Fibroblast of peridontal ligament (primary cell): ENCODE results near the gene KRT1.

ENCODE experiments used
- DNase-seq: peaks from one replicate; pipeline ENCODE4 v3.0.0-alpha.2; 2010; ENCODE audit errors: extremely low read depth

The KRT1 gene

DNA sequence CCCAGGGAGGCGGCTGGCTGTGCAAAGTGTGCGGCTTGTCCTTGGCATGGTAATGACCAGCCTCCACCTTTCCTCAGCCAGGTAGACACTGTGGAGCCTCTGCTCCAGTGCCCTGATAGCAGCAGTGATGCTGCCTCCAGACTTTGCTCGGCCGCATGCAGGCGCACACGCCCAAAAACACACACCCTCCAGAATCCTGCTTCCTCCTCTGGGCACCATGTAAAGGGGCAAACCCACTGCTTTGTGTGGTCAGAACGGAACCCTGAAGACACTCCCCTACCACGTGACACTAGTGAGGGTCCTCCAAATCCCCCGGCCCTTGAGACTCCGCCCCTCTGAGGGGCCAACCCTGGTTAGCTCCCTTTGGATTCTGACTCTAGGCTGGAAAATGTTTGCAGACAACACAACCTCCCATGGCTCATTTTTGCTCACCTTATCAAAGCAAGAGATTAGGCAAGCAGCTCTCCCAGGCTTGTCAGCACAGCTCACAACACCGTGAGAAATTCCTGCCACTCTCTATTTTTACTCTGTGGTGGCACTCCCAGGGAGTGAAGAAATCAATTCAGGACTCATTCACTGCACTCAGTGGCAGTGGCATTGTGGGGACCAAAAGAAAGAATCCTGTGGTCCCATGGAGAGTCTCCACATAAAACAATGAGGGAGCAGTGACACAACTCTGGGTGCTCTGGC, 18.6 kb upstream of the KRT1 start:
- no peak for DNase-seq

DNA sequence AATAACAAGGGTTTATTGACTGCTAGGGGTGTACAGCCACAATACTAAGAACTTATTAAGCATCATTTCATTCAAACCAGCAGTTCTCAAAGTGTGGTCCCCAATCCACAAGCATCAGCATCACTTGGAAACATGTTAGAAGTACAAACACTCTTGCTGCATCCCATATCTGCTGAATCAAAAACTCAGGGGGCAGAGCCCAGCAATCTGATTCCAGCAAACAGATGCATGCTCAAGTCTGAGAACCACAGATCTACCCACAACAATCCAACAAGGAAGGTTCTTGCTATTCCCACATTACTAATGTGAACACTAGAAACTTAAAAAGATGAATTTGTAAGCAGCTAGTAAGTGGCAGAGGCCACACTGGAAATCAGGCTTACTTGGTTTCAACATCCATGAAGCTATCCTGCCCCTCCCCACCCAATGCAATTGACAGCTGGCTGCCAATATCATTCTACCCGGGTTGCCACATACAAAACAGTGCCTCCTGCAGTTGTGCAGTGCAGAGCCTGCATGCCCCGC, 16.9 kb upstream of the KRT1 start:
- no peak for DNase-seq

DNA sequence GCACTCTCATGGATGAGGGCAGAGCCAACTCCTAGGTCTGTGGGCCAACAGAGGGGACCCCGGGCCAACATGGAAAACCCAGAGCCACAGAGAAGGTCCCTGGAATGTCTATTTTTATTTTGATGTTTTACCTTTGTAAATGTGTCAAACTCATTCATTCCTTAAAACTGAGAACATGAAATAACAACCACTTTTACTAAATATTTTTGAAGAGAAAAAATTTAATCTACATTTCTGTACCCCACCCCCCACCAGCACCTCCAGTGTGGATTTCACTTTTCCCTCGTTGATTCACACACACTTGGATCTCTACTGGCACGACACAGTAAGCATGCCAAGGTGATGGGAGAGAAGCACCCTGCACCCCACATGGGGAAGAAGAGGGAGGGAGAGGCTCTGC, 16.4 kb upstream of the KRT1 start:
- DNase-seq, result no peak

DNA sequence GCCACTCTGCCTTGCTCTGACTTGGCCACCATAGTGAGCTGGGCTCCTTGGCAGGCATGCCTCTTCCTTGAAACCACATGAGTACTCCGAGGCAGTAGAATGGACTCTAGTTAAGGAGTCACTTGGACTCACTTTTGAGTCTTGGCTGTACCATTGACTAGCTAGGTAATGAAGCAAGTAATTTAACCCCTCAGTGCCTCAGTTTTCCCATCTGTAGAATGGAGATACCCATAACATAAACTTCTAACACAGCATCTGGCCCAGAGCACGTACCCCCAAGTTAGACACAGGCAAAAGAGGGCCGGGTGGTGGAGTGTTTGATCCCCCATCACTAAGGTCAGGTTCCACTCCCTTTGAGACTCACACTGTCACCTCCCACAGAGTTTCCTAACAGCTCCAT, 14.8 kb upstream of the KRT1 start:
- no peak for DNase-seq

DNA sequence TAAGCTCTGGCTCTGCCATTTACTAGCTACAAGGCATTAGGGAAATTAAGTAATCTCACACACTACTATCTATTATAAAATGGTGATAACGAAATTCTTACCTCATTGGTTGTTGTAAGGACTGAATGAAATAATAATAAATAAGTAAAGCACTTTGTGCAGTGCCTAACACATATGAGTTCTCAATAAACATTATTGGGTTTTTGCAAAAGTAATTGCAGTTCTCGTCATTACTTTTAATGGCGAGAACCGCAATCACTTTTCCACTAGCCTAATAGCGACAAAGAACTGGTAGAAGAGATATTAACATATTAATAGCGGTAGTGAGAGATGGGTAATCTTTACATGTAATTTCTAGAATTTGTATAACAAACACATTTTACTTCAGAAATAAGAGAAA, 13.9 kb upstream of the KRT1 start:
- DNase-seq, result no peak

DNA sequence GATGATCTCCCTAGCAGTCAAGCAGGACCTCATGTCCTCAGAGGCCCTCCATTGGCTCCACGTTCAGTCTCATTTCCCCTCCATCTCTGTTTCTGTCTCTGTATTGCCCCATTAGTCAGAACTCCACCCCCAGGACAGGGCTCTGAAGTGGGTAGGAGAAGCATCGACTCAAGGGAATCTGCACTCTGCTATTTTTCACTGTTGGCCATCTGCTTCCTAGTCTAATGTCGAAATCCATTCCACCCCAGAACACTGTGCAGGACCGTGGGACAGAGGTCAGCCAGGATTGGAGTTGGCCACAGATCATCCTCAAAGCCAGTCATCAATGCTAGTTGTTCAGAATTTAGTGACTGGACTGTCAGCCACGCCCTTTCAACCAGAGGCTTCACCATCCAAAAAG, 13.1 kb upstream of the KRT1 start:
- no peak for DNase-seq

DNA sequence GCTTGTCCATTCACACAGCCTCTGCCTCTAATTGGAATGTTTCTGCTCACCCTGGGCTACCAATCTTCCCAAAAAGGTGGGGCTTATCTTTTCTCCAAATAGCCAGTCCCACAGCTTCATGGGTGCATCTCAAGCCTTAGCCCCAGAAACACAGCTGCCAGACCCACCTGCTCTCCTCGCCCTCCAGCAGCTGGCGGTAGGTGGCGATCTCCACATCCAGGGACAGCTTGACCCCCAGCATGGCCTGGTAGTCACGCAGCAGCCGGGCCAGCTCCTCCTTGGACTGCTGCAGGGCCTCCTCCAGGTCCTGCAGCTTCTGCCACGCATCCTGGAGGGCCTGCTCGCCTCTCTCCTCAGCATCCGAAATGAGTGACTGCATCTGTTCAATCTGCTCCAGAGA, 12.0 kb upstream of the KRT1 start:
- DNase-seq, result no peak

DNA sequence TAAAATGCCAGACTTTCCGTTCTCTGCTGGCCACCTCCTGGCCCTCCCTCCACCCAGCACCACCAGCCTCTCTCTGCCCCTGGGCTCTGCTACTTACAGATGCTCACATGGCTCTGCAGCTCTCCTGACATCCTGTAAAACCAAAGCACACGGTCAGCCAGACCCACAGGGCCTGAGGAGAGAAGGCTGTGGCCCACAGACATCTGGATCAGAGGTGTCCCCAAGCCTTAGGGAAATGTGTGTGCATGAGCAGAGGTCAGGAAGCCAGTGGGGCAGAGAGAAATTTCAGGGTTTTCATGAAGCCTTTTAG, 11.6 kb upstream of the KRT1 start:
- no peak for DNase-seq

DNA sequence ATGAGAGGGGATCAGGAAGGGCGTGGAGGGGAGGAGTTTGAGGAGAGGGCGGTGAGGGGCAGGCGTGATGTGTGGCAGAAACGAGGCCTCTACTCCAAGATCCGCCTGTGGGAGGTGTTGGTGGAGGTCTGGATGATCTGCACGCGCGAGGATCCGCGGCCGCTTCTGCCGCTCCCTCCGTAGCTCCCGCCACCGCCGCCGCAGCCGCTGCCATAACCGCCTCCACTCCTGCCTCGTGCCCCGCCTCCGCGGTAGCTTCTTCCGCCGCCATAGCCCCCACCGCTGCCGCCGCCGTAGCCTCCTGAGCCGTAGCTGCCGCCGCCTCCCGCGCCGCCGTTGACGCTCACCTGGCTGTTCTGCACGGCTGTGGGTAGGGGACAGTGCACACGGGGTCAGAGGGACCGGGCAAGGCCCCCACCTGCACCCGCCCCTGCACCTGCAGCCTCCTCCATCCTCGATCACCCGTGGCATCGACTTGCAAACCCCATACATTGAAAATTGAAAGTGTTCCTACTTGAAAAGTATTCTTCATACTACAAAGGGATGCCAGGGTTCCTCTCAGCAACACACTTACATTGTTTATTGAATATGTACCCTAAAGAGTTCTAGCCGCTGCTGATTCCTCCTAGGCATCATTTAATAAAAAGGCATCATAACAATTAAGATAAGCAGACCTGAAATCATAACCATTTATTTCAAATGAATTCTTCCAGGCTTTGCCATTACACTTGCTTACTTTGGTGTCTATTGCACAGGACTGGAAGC, 11.1 kb upstream of the KRT1 start:
- DNase-seq, result no peak

DNA sequence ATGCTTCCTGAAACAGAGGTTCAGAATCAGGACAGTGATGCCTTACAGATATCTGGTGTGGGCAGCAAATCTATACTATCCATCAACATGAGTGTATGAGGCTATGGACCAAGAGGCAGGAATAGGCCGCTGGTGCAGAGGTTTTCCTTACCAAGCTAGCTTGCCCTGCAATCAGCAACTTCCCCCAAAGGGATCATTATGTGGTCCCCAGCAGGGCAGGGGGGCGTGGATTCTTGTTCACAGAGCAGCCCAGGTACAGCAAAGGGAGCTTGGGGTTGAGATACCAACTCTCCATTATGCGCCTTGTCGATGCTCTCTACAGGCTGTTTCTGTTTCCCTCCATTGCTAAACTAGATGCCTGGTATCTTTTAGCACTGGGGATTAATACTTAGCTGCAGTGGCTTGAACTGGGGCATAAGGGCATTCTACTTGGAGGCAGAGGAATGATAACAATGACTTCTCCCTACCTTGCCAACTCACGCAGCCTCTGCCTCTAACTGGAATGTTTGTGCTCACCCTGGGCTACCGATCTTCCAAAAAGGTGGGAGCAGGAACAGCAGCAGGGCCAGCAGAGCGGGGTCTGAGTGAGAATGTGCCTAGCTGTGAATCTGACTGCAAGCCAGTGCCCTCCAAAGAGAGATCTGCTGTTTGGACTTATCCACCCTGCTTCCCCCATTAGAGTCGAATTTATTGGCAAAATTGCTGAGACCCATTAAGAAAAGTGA, 10.3 kb upstream of the KRT1 start:
- no peak for DNase-seq

DNA sequence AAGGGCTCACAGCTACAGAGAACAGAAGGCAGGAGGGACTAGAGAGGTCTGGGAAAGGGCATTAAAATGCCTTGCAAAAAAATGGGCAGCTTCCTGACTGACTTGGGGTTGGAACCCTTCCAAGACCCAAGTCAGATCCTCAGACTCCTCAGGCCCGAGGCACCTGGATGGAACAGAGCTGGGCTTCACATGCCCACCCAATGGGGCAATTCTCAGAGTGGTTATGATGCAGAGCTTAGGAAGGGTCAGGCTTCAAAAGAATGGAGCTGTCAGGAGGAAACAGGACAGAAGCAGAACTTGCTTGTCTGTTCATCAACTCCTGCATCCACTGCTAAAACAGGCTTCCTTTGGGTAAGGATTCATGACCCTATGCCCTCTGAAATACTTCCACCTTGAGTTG, 9.7 kb upstream of the KRT1 start:
- no peak for DNase-seq

DNA sequence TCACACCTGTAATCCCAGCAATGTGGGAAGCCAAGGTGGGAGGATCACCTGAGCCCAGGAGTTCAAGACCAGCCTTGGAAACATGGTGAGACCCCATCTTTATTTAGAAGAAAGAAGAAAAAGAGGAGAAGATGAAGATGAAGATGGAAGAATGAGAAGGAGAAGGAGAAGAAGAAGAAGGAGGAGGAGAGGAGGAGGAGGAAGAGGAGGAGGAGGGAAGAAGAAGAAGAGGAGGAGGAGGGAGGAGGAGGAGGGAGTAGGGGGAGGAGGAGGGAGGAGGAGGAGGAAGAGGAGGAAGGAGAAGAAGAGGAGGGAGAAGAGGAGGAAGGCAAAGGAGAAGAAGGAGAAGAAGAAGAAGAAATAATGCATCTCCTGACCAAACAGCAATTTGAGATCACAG, 9.0 kb upstream of the KRT1 start:
- no peak for DNase-seq

DNA sequence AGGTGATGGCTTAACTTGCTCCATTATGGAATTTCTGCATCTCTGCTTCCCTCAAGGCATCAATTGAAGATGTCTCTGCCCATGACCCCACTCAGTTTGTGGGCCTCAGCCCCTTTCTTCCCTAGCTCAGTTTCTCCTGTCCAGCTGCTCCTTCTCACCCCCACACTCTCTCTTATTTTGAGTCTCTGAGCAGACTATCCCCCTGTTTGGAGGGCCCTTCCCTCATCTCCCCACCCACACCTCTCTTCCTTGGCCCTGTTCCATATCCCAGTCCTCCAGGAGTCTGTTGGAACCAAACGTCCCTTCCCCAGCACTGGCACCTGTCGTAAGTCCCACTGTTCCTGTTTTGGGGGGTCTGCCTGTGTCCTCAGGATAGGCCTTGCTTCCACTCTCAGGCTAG, 8.3 kb upstream of the KRT1 start:
- no peak for DNase-seq

DNA sequence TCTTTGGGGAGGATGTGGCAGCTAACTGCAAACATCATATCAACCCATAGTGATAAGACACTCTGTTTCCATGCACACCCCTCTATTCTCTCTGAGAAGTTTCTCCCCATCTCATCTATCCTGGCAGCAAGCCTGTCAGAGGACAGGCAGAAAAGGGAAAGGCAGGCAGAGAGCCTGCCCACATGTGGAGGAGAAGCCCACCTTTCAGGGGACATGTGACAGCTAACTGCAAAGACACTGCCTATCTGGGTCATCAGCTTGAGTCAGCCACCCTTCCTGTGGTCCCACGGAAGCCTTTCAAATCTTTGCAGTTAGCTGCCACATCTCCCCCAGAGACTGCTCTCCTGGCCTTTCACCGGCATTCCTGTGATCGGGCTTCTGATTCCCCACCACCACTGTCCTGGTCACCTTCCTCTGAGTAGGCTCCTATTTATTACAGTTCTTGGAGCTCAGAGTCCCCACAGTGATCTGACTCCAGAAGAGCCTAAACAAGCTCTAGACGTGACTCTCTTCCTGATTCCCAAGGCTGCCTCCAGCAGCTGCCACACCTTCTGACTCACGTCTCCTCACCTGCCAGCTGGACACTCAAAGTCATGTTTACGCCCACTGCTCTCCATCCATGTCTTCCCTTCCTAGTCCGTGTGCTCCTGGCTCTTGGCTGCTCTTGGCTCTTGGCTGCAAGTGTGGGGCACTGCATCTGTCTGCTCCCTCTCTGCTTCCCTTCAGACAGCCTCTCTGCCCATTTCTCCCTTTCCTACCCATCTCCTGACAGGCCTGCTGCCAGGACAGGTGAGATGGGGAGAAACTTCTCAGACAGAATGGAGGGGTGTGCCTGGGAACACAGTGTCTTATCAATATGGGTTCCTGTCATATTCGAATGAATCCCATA, 7.5 kb upstream of the KRT1 start:
- no peak for DNase-seq

DNA sequence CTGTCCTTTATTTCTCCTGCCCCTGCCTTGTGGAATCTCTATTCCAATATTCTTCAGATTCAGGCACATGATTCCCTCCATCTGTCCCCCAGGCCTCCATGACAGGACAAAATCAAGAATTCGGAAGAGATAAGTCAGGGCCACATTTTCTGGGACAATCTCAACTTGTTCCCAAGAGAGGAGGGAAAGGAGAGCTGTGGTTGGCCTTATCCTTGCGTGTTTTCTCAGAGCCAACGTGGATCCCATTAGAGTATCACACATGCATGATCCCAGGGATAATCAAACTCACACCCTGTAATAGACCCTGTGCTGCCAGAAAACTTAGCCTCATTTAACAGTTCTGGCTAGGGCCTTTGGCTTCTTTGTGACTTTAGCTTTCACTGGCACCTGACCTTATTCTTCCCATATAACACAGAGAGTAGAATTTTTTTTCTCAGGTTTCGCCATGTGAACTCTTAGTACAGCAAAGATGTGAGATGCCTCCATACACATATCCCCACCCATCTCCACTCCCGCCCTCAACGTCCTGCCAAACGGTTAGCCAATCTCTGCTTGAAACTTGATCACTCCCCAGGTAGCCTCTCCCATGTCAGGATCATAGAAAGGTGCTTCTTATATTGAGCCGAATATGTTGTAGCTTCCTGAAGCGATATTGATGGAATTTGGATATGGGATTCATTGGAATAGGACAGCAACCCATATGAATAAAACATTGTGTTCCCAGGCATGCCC, 6.7 kb upstream of the KRT1 start:
- DNase-seq, result no peak

DNA sequence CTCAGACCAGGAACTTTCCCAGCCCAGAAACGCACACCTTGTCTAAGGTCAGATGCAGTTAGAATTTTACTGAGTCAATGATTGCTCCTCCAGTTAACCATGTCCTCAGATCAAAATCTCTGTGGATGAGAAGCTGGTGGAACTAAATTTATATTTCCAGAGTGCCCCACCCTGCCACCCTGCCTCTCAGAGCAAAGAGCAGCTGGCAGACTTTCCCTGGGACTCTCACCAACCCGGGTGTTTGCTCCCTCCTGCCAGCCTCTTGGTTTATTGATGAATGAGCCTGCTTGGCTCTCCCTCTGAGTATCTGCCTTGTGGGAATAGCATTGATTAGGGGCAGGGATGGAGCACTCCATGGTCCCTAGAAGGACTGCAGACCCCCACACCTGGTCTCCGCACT, 5.9 kb upstream of the KRT1 start:
- no peak for DNase-seq

DNA sequence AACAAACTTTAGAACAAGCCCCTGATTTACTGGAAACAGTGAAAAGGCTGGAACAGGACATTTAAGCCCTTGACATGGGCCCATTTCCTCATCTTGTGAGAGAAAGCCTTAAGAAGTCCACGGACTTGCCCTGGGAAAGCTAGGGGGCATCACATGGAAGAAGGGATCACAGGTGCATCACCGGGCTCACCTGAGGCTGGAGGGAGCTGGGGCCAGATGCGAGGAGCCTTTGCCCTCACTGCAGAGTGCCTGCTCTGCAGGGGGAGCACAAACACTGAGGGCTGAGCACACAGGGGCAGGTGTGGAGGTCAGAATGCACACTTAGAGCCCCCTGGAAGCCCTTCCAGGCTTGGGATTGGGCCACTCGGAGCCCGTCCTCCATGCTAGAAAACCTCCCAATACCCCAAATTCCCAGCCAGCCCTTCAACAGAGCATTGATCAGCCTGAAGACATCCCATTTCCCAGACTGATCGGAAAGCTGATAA, 5.2 kb upstream of the KRT1 start:
- DNase-seq, result no peak

DNA sequence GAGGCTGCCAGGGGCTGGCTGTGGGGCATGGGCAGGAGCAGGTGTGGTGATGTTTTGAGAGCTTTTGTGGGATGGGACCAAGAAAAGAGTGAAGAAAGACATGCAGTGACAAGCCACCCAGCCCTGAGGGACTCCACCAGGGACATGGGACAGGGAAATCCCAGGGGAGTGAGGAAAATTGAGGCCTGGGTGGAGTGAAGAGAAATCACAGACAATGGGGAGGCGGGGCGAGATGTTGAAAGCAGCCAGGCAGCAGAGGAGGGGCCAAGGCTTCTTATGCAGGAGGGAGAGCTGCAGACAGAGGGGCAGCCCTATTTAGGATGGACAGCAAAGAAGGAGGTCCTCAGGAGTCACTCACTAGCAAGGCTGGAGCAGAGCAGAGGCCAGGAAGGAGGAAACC, 4.2 kb upstream of the KRT1 start:
- no peak for DNase-seq

DNA sequence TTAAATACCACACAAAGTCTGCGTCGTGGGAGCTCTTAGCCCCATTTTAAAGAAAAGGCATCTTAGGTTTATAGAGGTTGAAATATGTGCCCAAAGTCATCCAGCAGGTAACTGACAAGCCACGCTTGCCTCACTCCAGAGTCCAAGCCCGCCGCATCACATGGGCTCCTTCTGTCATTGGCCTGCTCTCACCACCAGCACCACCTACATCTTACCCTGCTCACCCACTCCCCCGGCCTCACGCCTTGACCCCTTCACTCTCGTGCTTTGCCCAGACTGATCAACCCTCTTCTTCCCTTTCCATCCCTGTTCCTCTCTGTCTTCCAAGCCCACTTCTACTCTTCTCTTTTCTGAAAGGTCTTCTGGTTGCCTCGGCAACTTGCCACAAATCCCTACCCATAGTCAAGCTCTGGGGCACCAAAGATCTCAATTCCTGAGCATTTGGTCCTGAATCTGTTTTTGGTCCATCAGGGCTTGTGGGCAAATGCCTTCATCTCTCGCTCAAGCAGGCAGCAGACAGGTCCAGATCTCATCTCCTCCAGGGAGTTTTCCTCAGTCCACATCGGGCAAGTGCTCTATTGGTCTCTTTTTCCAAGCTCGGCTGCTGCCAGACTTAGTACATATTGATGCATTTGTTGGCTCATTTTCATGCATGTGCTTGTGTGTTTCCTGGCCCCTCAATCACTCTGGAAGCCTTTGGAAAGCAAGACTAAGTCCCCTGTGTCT, 3.5 kb upstream of the KRT1 start:
- no peak for DNase-seq

DNA sequence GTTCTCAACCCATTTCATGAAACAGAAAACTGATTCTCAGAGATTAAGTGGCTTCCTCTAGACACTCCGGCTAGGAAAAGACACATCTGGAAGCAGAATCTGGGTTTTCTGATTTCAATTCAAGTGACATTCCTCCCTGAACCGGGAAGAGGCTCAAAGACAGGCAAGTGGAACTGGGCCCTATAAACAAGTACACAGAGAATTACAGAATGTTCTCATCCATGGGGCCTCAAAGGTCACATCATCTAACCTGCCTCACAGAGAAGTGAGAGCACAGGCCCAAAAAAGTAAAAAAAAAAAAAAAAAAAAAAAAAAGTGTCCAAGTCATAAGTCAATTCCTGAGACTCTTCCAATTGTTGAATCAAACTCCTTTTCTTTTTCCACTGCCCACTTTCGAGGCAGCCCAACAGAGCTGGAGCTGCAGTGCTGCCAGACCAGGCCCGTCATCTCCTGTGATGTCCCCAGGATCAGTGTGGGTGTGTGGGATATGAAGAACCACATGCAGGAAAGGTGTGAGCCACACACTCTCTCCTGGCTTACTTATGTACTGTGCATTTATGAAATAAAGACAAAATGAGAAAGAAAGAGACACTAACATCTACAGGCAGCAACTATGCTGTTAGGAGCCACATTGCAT, 2.8 kb upstream of the KRT1 start:
- no peak for DNase-seq
